Endothelial cell of umbilical vein (primary cell): ENCODE results near the gene B3GNT7. TPM values are rescaled to one million over a fixed set of nuclear protein-coding genes. Genes with fewer than 3 reads are reported as not detected.

Experiments used
- BruUV-seq: library from RNA; stranded (reverse); fragments of 400-500 nt; replicated peaks from 2 replicates; lab custom pipeline; 2021; lab: Mats Ljungman, UMichigan
- CTCF ChIA-PET: fragments of 300-600, 350-600 bp; sonication (Branson Sonifier 250); formaldehyde crosslinking; loops from one replicate; lab custom pipeline; 2021; ENCODE audit warnings: antibody characterized with exemption, inconsistent platforms; lab: Charles Lee
- POLR2A ChIA-PET: fragments of 300-600, 350-600 bp; sonication (Branson Sonifier 250); formaldehyde crosslinking; loops from one replicate; lab custom pipeline; 2021; ENCODE audit warnings: antibody characterized with exemption, inconsistent platforms; lab: Charles Lee
- DNase-seq: peaks from one replicate; pipeline ENCODE4 v3.0.0-alpha.2; 2011; ENCODE audit warnings: low read depth, low spot score
- FAIRE-seq: peaks from 2 replicates; lab custom pipeline; 2011; peaks lifted over from hg19 to GRCh38; lab: Jason Lieb, UNC
- H2AFZ ChIP-seq: 2 replicates; pipeline ENCODE4 v1.6.0; 2012; ENCODE audit warnings: low read depth, low read length, control low read depth, inconsistent platforms
- H3K27ac ChIP-seq: 2 replicates; pipeline ENCODE4 v1.5.1; 2011; ENCODE audit warnings: low read depth, mild to moderate bottlenecking, control low read depth, low read length, moderate library complexity; ENCODE audit not compliant: insufficient read depth
- H3K27me3 ChIP-seq, 2 experiments: 2 replicates each; pipeline versions ENCODE4 v1.6.0 to v1.6.1; 2011; ENCODE audit warnings: low read length in 2 of 2, mixed read lengths in 1 of 2; ENCODE audit not compliant: control insufficient read depth in 2 of 2, insufficient read depth in 2 of 2
- H3K36me3 ChIP-seq, 2 experiments: 2 replicates in 1 of 2; 3 replicates in 1 of 2; pipeline ENCODE4 v1.5.1; 2011; ENCODE audit warnings: low read length in 2 of 2, mild to moderate bottlenecking in 1 of 2, moderate library complexity in 1 of 2; ENCODE audit not compliant: control insufficient read depth in 2 of 2, insufficient read depth in 2 of 2; ENCODE audit errors: extremely low read depth in 1 of 2
- H3K4me1 ChIP-seq: 3 replicates; pipeline ENCODE4 v1.5.1; 2011; ENCODE audit warnings: mild to moderate bottlenecking, low read length; ENCODE audit not compliant: control insufficient read depth, insufficient read depth; ENCODE audit errors: extremely low read depth
- H3K4me2 ChIP-seq: 2 replicates; pipeline ENCODE4 v1.6.1; 2011; ENCODE audit warnings: low read length, control low read depth, mixed read lengths; ENCODE audit not compliant: insufficient read depth
- H3K4me3 ChIP-seq, 3 experiments: fragments of 200-600 bp in 1 of 3; sonication (generic), shearing (Covaris generic) in 1 of 3; replicated peaks in 1 of 3; 2 replicates each; pipeline ENCODE4 v1.5.1; 2011 to 2016; ENCODE audit warnings: control low read depth in 3 of 3, low read length in 3 of 3, mild to moderate bottlenecking in 2 of 3, inconsistent platforms in 1 of 3, low read depth in 1 of 3, moderate library complexity in 1 of 3; ENCODE audit not compliant: insufficient read depth in 1 of 3
- H3K79me2 ChIP-seq: 2 replicates; pipeline ENCODE4 v1.6.0; 2012; ENCODE audit warnings: low read length, inconsistent platforms; ENCODE audit not compliant: control insufficient read depth, insufficient read depth
- H3K9ac ChIP-seq: replicated peaks from 2 replicates; pipeline ENCODE3; 2011; ENCODE audit warnings: low read length, control low read depth; ENCODE audit not compliant: insufficient read depth; ENCODE audit errors: extremely low read depth
- H3K9me1 ChIP-seq: replicated peaks from 3 replicates; pipeline ENCODE4 v1.6.0; 2011; ENCODE audit warnings: mild to moderate bottlenecking, low read length; ENCODE audit not compliant: control insufficient read depth, insufficient read depth; ENCODE audit errors: extremely low read depth
- H3K9me3 ChIP-seq: replicated peaks from 2 replicates; pipeline ENCODE4 v1.5.1; 2012; ENCODE audit warnings: low read length, inconsistent platforms; ENCODE audit not compliant: control insufficient read depth, insufficient read depth
- H4K20me1 ChIP-seq: replicated peaks from 2 replicates; pipeline ENCODE3; 2011; ENCODE audit warnings: mild to moderate bottlenecking, low read length; ENCODE audit not compliant: control insufficient read depth, insufficient read depth; ENCODE audit errors: extremely low read depth
- EZH2 ChIP-seq: IDR thresholded peaks from 2 replicates; pipeline ENCODE4 v1.6.1; 2012; ENCODE audit warnings: borderline replicate concordance, low read depth, mild to moderate bottlenecking, moderate library complexity, low read length, inconsistent platforms; ENCODE audit not compliant: severe bottlenecking
- FOS ChIP-seq: IDR thresholded peaks from 2 replicates; pipeline ENCODE4 v1.6.1; 2011; ENCODE audit warnings: mild to moderate bottlenecking, low read length, moderate library complexity, borderline replicate concordance; ENCODE audit not compliant: insufficient read depth
- GATA2 ChIP-seq: IDR thresholded peaks from 2 replicates; pipeline ENCODE4 v1.7.0; 2011; ENCODE audit warnings: low read depth, mild to moderate bottlenecking, moderate library complexity, mixed read lengths, low read length; ENCODE audit not compliant: insufficient read length, insufficient read depth
- JUN ChIP-seq: IDR thresholded peaks from 2 replicates; pipeline ENCODE4 v1.6.1; 2011; ENCODE audit warnings: borderline replicate concordance, low read depth; ENCODE audit not compliant: insufficient read length, insufficient read depth
- MYC ChIP-seq: IDR thresholded peaks from one replicate; pipeline ENCODE4 v1.6.1; 2011; ENCODE audit warnings: mild to moderate bottlenecking, low read depth, low read length
- POLR2A ChIP-seq: IDR thresholded peaks from 2 replicates; pipeline ENCODE4 v1.6.1; 2012; ENCODE audit warnings: low read depth, mild to moderate bottlenecking, control low read depth, low read length
- POLR2AphosphoS5 ChIP-seq: IDR thresholded peaks from 2 replicates; pipeline ENCODE4 v1.6.1; 2012; ENCODE audit warnings: low read depth, mild to moderate bottlenecking, control low read depth, low read length, moderate library complexity; ENCODE audit not compliant: insufficient read depth
- dilution Hi-C: fragments of 300-500 bp; cut with MboI; formaldehyde crosslinking; loops from one replicate; pipeline ENCODE4 v1.15.0; 2019; ENCODE audit warnings: low sequenced_read_pairs; ENCODE audit not compliant: extremely low pct_ligation_motif_present
- intact Hi-C: fragments of 100-400 bp; cut with micrococcal nuclease; formaldehyde crosslinking; loops from one replicate; pipeline ENCODE4 v1.10.0; 2022
- polyA plus RNA-seq, 4 experiments: library from polyadenylated mRNA; depleted of rRNA in 3 of 4; stranded (reverse) in 3 of 4; unstranded in 1 of 4; fragments of >200 nt; gene quantifications; 2 replicates each; pipeline versions ENCODE4 v1.2.1 to v1.2.3, GENCODE V29; 2011 to 2012; ENCODE audit warnings: missing spikeins in 1 of 4
- total RNA-seq: library from RNA; stranded (reverse); gene quantifications from 2 replicates; pipeline ENCODE4 v1.2.3, GENCODE V29; 2021
- TF ChIP-seq, protein P1 (sequence below): IDR thresholded peaks from 2 replicates; pipeline ENCODE4 v1.6.1; 2011; ENCODE audit not compliant: insufficient read depth, insufficient read length
- TF ChIP-seq, protein P2 (sequence below), 2 donors: IDR thresholded peaks; 1 replicate in 1 of 2; 2 replicates in 1 of 2; pipeline ENCODE4 v1.5.1; 2011; ENCODE audit warnings: low read length in 2 of 2, mild to moderate bottlenecking in 2 of 2, moderate library complexity in 2 of 2, control low read depth in 1 of 2, inconsistent platforms in 1 of 2, low read depth in 1 of 2; ENCODE audit not compliant: insufficient read depth in 1 of 2; ENCODE audit errors: extremely low read depth in 1 of 2

Gene B3GNT7
- total and polyA plus RNA-seq, 2 donors (not counting 3 experiments of a cell fraction or from before 2014, with no cell fraction given), result 0.39 to 1.2 TPM

DNA sequence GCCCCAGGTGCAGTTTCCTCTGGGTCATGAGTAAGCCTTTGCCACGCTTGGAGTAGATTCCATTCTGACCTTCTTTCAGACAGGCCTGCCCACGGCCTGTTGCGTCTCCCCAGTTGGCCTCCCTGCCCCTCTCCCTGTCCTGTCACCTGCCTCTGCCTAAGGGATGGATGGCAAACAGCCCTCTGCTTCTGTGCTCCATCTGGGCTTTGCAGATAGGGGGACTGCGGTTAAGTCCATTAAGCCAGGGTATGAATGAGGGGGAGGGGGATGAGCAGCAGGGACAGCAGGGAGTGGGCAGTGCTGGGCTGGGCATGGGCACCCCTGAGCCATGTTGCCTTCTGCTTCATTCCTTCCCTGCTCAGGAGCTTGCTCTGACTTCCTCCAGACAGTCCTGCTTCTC lies 37.6 kb upstream of the B3GNT7 start:
- CTCF ChIA-PET, result no interaction called here

DNA sequence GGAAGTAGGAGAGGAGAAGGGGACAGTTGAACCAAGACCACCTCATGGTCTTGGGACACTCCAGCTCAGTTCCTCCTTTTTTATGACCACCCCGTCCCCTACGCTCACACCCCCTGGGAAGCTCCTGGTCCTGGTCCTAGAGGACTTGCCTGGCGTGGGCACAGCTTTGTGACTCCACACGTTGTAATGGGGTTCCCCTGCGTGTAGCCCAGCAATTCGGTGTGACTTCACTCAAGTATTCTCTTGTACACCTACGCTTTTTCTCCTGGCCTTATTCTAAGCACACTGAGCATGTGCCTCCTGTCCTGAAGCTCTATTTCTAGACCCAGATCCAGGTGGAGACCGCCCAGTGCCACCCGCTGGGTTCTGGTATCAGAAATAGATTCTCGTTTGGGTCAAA lies 36.1 kb upstream of the B3GNT7 start:
- Histone ChIP-seq H3K79me2 (no peaks in the 10 kb centered on the region), H3K9ac (no peak overlapping the region), H3K4me2 (no peak overlapping the region), H3K4me1 (no peaks in the 10 kb centered on the region), H3K27ac (no peak overlapping the region), H3K9me3 (no peaks in the 10 kb centered on the region), H4K20me1 (no peaks in the 10 kb centered on the region), H3K4me3 (no peak overlapping the region), H2AFZ (no peak overlapping the region), H3K27me3 (no peaks in the 10 kb centered on the region), H3K36me3 (no peaks in the 10 kb centered on the region), H3K9me1 (no peaks in the 10 kb centered on the region)
- ChIA-PET POLR2A (no interaction called here), CTCF (interaction anchor here (1.0 to 1.5 kb wide), 4 partner anchors 41 to 132 kb away, joined by 3 to 6 read pairs (median 4); no protein-coding TSS in a partner anchor)
- intact Hi-C loops, result no loop called here
- TF ChIP-seq, protein P1, sequence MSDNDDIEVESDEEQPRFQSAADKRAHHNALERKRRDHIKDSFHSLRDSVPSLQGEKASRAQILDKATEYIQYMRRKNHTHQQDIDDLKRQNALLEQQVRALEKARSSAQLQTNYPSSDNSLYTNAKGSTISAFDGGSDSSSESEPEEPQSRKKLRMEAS, result no peak
- TF ChIP-seq, protein P2, sequence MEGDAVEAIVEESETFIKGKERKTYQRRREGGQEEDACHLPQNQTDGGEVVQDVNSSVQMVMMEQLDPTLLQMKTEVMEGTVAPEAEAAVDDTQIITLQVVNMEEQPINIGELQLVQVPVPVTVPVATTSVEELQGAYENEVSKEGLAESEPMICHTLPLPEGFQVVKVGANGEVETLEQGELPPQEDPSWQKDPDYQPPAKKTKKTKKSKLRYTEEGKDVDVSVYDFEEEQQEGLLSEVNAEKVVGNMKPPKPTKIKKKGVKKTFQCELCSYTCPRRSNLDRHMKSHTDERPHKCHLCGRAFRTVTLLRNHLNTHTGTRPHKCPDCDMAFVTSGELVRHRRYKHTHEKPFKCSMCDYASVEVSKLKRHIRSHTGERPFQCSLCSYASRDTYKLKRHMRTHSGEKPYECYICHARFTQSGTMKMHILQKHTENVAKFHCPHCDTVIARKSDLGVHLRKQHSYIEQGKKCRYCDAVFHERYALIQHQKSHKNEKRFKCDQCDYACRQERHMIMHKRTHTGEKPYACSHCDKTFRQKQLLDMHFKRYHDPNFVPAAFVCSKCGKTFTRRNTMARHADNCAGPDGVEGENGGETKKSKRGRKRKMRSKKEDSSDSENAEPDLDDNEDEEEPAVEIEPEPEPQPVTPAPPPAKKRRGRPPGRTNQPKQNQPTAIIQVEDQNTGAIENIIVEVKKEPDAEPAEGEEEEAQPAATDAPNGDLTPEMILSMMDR (IDR thresholded peaks at IDR 0.05; ENCODE audit: extremely low read depth in 1 of 2, insufficient read depth in 1 of 2, low read depth in 1 of 2, low read length in 2 of 2), result no peak
- TF ChIP-seq POLR2AphosphoS5 (no peak), POLR2A (no peak), MYC (no peak), EZH2 (no peak), GATA2 (no peak), JUN (no peak), FOS (no peak)
- FAIRE-seq, result no peak
- DNase-seq, result no peak
- no TSS peak for BruUV-seq
- dilution Hi-C loops, result no loop called here

More for the DNA sequence above, 37.6 kb upstream of the B3GNT7 start:
- no peak overlapping the region for H3K4me3 ChIP-seq
- no TSS peak for BruUV-seq
- H2AFZ ChIP-seq, result no peak overlapping the region
- H3K4me1 ChIP-seq, result no peaks in the 10 kb centered on the region
- dilution Hi-C loops (no loop called here), intact Hi-C loops (no loop called here)
- no peaks in the 10 kb centered on the region for H3K9me3 ChIP-seq
- no peaks in the 10 kb centered on the region for H3K9me1 ChIP-seq
- H3K9ac ChIP-seq, result no peak overlapping the region
- H3K36me3 ChIP-seq, result no peaks in the 10 kb centered on the region
- FAIRE-seq, result no peak
- TF ChIP-seq GATA2 (no peak), POLR2AphosphoS5 (no peak)
- H4K20me1 ChIP-seq, result no peaks in the 10 kb centered on the region
- no peak for DNase-seq
- no peaks in the 10 kb centered on the region for H3K79me2 ChIP-seq
- no peaks in the 10 kb centered on the region for H3K27me3 ChIP-seq
- POLR2A ChIA-PET, result no interaction called here
- H3K4me2 ChIP-seq, result no peak overlapping the region
- no peak overlapping the region for H3K27ac ChIP-seq
